GM10266 (cell line): Measurements from ENCODE around the gene KCNMB2.

Experiments used
- DNase-seq: peaks from one replicate; pipeline ENCODE4 v3.0.0; 2012; ENCODE audit errors: extremely low spot score
- TF ChIP-seq, protein P1 (sequence below): IDR thresholded peaks from 2 replicates; pipeline ENCODE4 v1.5.1; 2012; ENCODE audit warnings: mild to moderate bottlenecking, low read depth; ENCODE audit not compliant: control insufficient read depth, insufficient read depth; ENCODE audit errors: missing control alignments

Gene KCNMB2

DNA sequence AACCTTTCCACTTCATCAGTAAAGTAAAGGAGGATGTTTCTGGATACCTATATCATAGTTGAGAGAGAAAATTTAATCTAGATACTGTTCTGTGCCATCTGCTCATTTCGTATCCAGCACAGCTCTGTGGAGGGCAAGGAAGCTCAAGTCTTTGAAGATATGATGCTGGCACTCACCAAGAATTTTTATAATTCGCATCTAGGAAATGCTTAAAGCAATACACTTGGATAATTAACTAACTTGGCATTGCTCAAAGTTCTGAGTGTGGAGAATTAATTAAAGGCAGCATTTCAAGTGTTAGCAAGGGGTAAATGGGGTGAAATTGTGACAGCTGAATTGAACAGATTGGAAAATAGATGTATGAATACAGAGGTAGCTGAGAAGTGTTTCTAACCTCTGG, 213.2 kb downstream of the KCNMB2 start:
- no peak for DNase-seq
- TF ChIP-seq, protein P1, sequence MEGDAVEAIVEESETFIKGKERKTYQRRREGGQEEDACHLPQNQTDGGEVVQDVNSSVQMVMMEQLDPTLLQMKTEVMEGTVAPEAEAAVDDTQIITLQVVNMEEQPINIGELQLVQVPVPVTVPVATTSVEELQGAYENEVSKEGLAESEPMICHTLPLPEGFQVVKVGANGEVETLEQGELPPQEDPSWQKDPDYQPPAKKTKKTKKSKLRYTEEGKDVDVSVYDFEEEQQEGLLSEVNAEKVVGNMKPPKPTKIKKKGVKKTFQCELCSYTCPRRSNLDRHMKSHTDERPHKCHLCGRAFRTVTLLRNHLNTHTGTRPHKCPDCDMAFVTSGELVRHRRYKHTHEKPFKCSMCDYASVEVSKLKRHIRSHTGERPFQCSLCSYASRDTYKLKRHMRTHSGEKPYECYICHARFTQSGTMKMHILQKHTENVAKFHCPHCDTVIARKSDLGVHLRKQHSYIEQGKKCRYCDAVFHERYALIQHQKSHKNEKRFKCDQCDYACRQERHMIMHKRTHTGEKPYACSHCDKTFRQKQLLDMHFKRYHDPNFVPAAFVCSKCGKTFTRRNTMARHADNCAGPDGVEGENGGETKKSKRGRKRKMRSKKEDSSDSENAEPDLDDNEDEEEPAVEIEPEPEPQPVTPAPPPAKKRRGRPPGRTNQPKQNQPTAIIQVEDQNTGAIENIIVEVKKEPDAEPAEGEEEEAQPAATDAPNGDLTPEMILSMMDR = no peak

DNA sequence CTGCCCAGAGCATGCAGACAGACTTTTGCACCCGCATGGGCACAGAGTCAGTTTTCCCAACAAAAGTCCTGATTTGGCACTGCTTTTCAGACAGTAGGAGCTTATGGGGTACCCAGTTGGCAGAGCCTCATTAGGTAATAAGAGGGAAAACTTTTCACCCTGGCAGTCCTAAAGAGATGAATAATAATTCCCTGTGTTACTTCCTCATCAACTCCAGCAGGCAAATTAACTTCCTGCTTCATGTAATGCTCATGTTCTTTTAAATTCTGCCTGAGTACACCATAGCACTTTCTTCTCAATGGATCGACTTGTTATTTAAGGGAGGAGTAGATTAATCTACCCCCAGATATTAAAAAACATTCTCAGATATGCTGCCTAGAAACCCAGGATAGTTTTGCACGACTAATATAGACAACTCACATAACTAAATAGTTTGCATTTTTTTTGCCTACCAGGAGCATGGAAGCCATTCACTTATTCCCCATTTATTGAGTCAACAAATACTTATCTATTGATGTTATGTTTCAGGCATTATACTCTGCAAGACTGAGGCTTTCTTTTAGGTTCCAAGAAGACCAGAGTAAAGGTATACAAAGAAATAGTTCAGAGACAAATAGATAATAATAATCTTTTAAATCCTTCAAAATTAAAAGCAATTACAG, 214.5 kb downstream of the KCNMB2 start:
- no peak for DNase-seq
- TF ChIP-seq, protein P1 = no peak

DNA sequence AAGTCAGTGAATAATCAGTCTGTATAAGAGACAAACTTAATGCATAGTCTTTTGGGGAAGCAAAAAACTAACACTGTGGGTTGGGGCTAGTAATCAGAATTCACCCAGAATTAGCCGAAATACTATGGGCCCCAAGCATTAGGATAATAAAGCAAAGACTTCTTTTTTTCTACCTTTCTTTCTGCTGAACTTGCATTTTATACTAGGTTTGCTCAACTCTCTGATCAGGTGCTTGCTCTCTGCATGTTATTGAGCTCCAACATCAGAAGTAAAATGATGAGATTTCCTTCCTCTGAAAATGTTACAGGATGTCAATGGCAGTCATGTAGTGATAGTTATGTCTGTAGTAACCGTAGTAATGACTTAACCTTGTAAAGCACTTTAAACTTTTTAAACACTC, 216.6 kb downstream of the KCNMB2 start:
- DNase-seq = no peak
- TF ChIP-seq, protein P1 = no peak

DNA sequence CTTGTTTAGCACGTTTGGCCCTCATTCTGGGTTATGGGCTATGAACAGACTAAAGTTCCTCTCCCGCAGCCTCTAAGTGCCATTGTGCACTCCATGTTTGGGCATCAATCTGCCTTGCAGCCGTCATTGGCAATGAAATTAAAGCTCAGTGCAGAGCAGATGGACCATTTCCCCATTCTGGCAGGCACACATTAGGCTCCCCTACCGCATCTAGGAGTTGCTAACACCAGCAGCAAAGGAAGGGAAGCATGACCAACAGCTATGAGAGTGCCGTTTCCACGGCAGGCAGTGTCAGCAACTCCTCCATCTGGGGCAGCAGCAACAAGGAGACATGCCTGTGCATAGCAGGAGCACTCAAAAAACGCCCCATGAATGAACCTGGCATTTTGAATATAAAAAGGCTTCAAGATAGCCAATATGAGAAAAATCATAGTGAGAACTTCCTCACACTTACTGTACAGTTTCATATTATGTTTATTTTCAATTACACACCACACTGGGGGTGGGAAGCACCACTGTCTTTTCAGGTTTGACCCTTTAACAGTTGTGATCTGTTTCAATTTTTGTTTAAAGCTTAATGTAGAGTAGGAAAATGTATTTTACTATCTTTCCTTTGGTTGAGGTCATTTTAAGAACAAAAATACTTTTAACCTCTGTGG, 218.7 kb downstream of the KCNMB2 start:
- TF ChIP-seq, protein P1 = no peak
- DNase-seq = no peak

DNA sequence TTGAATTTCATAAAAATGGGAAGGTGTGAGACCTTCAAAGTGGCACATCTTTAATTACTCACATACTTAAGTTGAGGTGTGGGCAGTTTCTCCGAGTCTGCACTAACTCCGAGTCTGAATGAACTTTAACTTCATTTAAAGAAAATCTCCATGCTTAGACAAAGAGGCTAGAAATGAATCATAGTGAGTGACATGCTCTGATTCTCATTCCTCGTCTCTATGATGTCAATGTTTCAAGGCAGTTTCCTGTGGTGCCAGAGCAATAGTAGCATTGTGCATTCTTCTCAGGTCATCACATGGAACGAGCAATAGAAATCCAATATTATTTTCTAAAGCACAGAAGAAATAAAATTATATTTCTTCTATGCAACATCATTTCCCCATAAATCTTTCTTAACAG, 224.8 kb downstream of the KCNMB2 start:
- no peak for DNase-seq
- TF ChIP-seq, protein P1 = no peak

DNA sequence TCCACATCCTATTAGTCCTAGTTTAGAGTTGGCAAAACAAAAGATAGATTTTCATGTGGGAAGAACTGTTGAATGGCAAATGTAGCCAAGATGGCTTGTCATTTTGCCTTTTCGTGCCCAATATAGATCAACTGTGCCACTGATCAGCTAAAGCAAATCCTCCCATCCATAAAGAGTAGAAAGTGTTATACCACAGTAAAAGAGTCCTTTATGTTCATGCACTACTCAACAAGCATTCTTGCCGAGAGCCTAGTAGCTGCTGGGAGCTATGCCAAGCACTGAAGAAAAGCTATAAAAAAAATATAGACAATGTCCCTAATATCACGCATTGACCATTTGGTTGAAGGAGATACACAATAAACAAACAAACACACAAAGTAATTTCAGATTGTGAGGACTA, 225.2 kb downstream of the KCNMB2 start:
- TF ChIP-seq, protein P1 = no peak
- DNase-seq = no peak

DNA sequence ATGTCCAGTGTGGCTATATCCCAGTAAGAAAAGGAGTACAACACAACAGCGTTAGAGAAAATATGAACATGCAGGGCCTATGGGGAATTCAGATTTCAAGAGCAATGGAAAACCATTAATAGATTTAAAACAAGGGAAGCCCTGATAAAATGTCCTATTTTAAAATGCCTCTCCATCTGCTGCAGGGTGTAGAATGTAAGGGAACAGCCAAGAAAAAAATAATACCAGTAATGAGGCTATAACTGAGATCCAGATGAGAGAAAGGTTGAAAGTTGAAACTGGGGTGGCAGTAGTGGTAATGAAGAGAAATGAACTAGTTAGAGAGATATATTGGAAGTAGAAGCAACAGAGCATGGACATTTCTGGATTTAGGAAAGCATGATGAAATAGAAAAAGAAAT, 226.1 kb downstream of the KCNMB2 start:
- TF ChIP-seq, protein P1 = no peak
- no peak for DNase-seq
